GM12891 (cell line): ENCODE measurements around the gene ETV7.

ENCODE experiments used
- PAX5 ChIP-seq: IDR thresholded peaks from 2 replicates; pipeline ENCODE4 v1.6.1; 2011; ENCODE audit warnings: low read length, moderate library complexity, mild to moderate bottlenecking; ENCODE audit not compliant: insufficient read depth, severe bottlenecking
- POLR2A ChIP-seq: IDR thresholded peaks from 2 replicates; pipeline ENCODE4 v1.6.1; 2011; ENCODE audit warnings: low read depth, low read length, control low read depth
- POLR2AphosphoS5 ChIP-seq: IDR thresholded peaks from 2 replicates; pipeline ENCODE4 v1.6.1; 2011; ENCODE audit warnings: low read depth, low read length, control low read depth
- SPI1 ChIP-seq: IDR thresholded peaks from 2 replicates; pipeline ENCODE4 v1.6.1; 2011; ENCODE audit warnings: low read depth, low read length, control low read depth
- TAF1 ChIP-seq: IDR thresholded peaks from 2 replicates; pipeline ENCODE4 v1.6.1; 2011; ENCODE audit warnings: low read depth, low read length, control low read depth

- TF ChIP-seq POLR2AphosphoS5 (no peak), POLR2A (no peak), PAX5 (no peak), SPI1 (no peak), TAF1 (no peak)
These were observed 48.3 kb downstream of the ETV7 start for GRCh38 chr6:36339146-36339545.
